Kidney (tissue), 14 donors: Measurements from ENCODE around the gene ANKRD44. TPM values are rescaled to one million over a fixed set of nuclear protein-coding genes. Genes with fewer than 3 reads are reported as not detected.

Source experiments
- DNase-seq, 5 donors: peaks; one replicate each; pipeline ENCODE4 v3.0.0-alpha.2; 2013 to 2020
- FAIRE-seq: peaks from 2 replicates; lab custom pipeline; 2012; peaks lifted over from hg19 to GRCh38; lab: Jason Lieb, UNC
- H3K27ac ChIP-seq, 2 donors: one replicate each; pipeline ENCODE4 v1.7.0; 2013; ENCODE audit warnings: low read depth in 2 of 2, low read length in 2 of 2, inconsistent platforms in 1 of 2
- H3K27me3 ChIP-seq: one replicate; pipeline ENCODE4 v1.7.1; 2013; ENCODE audit warnings: low read length, inconsistent platforms; ENCODE audit not compliant: control insufficient read depth, insufficient read depth
- H3K36me3 ChIP-seq, 3 donors: one replicate each; pipeline versions ENCODE4 v1.7.0 to v1.7.1; 2013; ENCODE audit warnings: low read length in 3 of 3, control low read depth in 1 of 3, inconsistent platforms in 1 of 3; ENCODE audit not compliant: insufficient read depth in 3 of 3, control insufficient read depth in 2 of 3
- H3K4me1 ChIP-seq, 3 donors: one replicate each; pipeline versions ENCODE4 v1.7.0 to v1.7.1; 2013; ENCODE audit warnings: low read length in 3 of 3, inconsistent platforms in 1 of 3, low read depth in 1 of 3; ENCODE audit not compliant: control insufficient read depth in 2 of 3, insufficient read depth in 2 of 3
- H3K4me3 ChIP-seq, 3 donors: one replicate each; pipeline versions ENCODE4 v1.7.0 to v1.8.1; 2013; ENCODE audit warnings: low read length in 3 of 3, control low read depth in 1 of 3, inconsistent platforms in 1 of 3
- H3K9ac ChIP-seq, 3 donors: one replicate each; pipeline versions ENCODE4 v1.7.0 to v1.7.1; 2013; ENCODE audit warnings: low read length in 3 of 3, control low read depth in 1 of 3, inconsistent platforms in 1 of 3
- H3K9me3 ChIP-seq, 3 donors: one replicate each; pipeline versions ENCODE4 v1.7.0 to v1.7.1; 2013; ENCODE audit warnings: low read length in 3 of 3, control low read depth in 1 of 3, inconsistent platforms in 1 of 3; ENCODE audit not compliant: control insufficient read depth in 2 of 3, insufficient read depth in 1 of 3
- intact Hi-C: fragments of 100-400 bp; cut with DNase I; formaldehyde crosslinking; loops from one replicate; pipeline ENCODE4 v1.11.1; 2022
- polyA plus RNA-seq: library from polyadenylated mRNA; stranded (reverse); fragments of 350-450 nt; fragmentation: Illumina TruSeq; extraction: RNeasy Lipid Tissue Mini Kit (QIAGEN cat#74804); gene quantifications from one replicate; pipeline ENCODE4 v1.2.3, GENCODE V29; 2014; ENCODE audit warnings: low read depth, low replicate concordance; ENCODE audit not compliant: insufficient read depth
- total RNA-seq: library from RNA; stranded (reverse); fragmentation: NEBNext Ultra II Directional; extraction: Animal tissue kit (Norgen Biotek cat#: 25700); gene quantifications from one replicate; pipeline ENCODE4 v1.2.1, GENCODE V29; 2021
- TF ChIP-seq, protein P1 (sequence below): IDR thresholded peaks from 3 replicates; pipeline ENCODE4 v1.5.1; 2012; ENCODE audit warnings: mild to moderate bottlenecking, moderate library complexity, borderline replicate concordance; ENCODE audit not compliant: insufficient read depth; ENCODE audit errors: extremely low read depth
- donor health status: control.
- donor health status: control.
- donor health status: control.
- donor health status: control.
- donor health status: control.
- donor health status: DM: yes; HTN: yes; CAD: no.
- donor health status: Normal renal cell carcinoma (clear cell type).

ANKRD44 gene
- total and polyA plus RNA-seq, 2 donors from 2014 or later = 2.2 to 39.2 TPM

DNA sequence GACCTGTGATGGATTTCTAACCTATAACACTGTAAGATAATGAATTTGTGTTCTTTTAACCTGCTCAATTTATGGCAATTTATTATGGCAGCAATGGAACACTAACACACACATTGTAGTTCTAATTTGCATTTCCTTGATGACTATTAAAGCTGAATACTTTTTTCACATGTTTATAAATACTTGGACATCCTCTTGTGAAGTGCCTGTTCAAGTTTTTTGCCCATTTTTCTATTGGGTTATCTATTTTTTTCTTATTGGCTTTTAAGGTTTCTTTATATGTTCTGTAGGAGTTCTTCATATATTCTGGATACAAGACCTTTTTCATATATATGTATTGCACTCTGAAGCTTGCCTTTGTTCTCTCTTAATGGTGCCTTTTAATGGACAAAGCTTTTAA lies 255.5 kb downstream of the ANKRD44 start:
- H3K36me3 ChIP-seq = no peaks in the 10 kb centered on the region
- H3K9me3 ChIP-seq = peaks cover 0 to 7% (median 2%) of the 10 kb centered on the region in 3 donors
- intact Hi-C loops = no loop called here
- H3K9ac ChIP-seq = no peak overlapping the region
- FAIRE-seq (no peak), DNase-seq (no peak)
- H3K27me3 ChIP-seq = no peaks in the 10 kb centered on the region
- no peak overlapping the region for H3K4me3 ChIP-seq
- H3K4me1 ChIP-seq = no peaks in the 10 kb centered on the region
- no peak overlapping the region for H3K27ac ChIP-seq
- TF ChIP-seq, protein P1, sequence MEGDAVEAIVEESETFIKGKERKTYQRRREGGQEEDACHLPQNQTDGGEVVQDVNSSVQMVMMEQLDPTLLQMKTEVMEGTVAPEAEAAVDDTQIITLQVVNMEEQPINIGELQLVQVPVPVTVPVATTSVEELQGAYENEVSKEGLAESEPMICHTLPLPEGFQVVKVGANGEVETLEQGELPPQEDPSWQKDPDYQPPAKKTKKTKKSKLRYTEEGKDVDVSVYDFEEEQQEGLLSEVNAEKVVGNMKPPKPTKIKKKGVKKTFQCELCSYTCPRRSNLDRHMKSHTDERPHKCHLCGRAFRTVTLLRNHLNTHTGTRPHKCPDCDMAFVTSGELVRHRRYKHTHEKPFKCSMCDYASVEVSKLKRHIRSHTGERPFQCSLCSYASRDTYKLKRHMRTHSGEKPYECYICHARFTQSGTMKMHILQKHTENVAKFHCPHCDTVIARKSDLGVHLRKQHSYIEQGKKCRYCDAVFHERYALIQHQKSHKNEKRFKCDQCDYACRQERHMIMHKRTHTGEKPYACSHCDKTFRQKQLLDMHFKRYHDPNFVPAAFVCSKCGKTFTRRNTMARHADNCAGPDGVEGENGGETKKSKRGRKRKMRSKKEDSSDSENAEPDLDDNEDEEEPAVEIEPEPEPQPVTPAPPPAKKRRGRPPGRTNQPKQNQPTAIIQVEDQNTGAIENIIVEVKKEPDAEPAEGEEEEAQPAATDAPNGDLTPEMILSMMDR = no peak

DNA sequence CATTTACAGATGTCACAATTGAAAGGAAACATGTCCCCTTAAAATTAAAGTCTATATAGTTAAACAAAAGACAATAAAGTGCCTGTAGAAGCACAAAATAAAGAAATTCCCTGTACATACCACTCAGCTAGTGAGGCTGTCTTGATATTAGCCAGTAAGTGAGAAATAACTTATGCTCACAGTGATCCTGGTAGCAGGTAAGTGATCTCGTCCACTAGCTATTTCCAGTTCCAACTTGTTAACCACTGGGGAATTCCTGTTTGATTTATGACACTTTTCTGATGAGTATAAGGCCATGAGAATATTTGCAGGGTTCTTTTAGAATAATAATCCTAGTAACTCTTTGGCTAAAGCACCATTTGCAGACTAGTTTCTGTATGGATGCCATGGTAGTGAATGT lies 256.1 kb downstream of the ANKRD44 start:
- Histone ChIP-seq H3K4me1 (no peaks in the 10 kb centered on the region), H3K27me3 (no peaks in the 10 kb centered on the region), H3K36me3 (no peaks in the 10 kb centered on the region), H3K27ac (no peak overlapping the region), H3K4me3 (no peak overlapping the region), H3K9ac (no peak overlapping the region), H3K9me3 (peaks cover 0 to 7% (median 2%) of the 10 kb centered on the region in 3 donors)
- FAIRE-seq (no peak), DNase-seq (no peak)
- intact Hi-C loops = no loop called here
- TF ChIP-seq, protein P1 = no peak

DNA sequence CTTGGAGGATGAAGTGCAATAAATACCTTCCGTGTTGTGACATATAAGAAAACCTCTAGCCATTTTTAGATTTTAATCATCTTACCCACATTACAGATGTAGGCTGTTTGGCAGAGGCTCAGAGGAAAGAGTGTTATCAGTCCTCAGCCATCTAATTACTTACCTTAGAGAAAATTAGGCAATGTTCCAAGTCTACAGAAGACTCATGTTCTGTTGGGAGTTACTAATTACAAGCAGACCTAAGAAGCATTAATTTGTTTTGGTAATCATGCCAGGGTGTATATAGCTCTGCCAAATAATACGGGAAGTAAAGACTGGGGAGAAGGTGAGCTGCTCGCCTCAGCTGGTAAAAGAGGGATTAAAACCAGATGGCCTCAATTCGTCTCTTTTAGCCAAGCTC lies 258.2 kb downstream of the ANKRD44 start:
- H3K9ac ChIP-seq = no peak overlapping the region
- TF ChIP-seq, protein P1 = no peak

DNA sequence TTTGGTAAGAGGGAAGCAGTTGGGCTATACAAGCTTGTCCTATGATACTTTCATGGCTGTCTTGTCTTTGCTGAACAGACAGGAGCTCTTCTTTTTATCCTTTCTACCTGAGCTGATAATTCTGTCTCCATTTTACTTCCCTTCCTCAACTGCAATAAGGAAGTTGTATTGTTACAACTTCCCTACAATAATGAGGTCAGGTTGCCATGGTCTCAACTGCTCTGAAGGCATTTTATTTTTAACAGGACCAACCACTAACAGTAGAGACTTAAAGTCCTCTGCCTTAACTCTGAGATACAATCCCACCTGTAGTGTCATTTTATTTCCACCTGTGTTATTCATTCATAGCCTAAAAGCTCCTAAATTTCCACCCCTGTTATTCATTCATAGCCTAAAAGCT lies 265.5 kb downstream of the ANKRD44 start:
- Histone ChIP-seq H3K36me3 (no peaks in the 10 kb centered on the region), H3K4me1 (no peaks in the 10 kb centered on the region), H3K9ac (no peak overlapping the region), H3K27me3 (no peaks in the 10 kb centered on the region), H3K27ac (no peak overlapping the region), H3K9me3 (no peaks in the 10 kb centered on the region), H3K4me3 (no peak overlapping the region)
- DNase-seq (no peak), FAIRE-seq (no peak)
- intact Hi-C loops = no loop called here
- TF ChIP-seq, protein P1 = no peak

More for the DNA sequence above, 258.2 kb downstream of the ANKRD44 start:
- H3K9me3 ChIP-seq = peaks cover 0 to 7% (median 2%) of the 10 kb centered on the region in 3 donors
- H3K27ac ChIP-seq = no peak overlapping the region
- FAIRE-seq (no peak), DNase-seq (no peak)
- H3K27me3 ChIP-seq = no peaks in the 10 kb centered on the region
- intact Hi-C loops = no loop called here
- H3K36me3 ChIP-seq = no peaks in the 10 kb centered on the region
- no peaks in the 10 kb centered on the region for H3K4me1 ChIP-seq
- no peak overlapping the region for H3K4me3 ChIP-seq
